Measurements from ENCODE around the gene NPL. TPM values are rescaled to one million over a fixed set of nuclear protein-coding genes. Genes with fewer than 3 reads are reported as not detected.

Gene NPL
- total and polyA plus RNA-seq, 9 of the 15 experiments (the other 6 are each of a cell fraction or from before 2014, with no cell fraction given), result 9.9 to 22.3 (median 14.2) TPM

DNA sequence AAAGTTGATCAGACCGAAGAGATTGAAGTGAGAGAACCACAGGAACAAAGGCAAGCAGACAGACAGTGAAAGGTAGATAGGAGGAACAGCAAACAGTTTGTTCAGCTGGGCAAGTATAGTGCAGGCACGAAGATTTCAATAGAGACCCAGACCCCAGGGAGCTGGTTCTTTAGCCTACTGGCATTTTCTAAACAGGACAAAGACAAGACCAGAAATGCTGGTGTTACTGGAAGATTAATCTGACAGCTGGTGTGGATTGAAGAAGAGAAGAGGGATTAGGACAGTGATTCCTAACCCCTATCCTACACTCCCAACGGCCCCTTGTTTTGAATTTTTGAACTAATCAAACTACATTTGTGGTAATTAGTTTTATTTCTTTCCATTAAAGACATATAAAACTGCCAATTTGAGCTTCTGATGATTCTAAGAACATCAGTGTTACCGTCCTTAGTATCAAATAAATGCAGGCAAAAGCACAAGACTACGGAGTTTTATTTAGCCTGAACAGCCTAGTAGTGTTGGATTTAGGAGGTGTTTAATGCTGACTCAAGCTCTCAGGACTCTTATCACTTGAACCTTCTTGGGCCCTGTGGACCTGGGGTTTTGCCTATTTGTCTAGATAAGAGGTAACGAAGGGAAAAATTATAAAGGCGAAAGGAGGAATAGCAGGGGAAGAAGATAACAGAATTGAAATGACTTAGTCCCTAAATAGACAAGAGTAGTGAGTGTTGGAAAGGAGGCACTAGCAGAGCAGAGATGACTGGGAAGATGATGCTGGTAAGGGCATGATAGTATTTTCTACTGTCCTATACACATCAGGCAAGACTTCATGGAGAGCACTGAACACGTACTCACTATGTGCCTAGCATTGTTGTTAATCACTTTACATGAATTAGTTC is 2.0 kb downstream of the NPL start (continued):
- TF ChIP-seq, protein P1, sequence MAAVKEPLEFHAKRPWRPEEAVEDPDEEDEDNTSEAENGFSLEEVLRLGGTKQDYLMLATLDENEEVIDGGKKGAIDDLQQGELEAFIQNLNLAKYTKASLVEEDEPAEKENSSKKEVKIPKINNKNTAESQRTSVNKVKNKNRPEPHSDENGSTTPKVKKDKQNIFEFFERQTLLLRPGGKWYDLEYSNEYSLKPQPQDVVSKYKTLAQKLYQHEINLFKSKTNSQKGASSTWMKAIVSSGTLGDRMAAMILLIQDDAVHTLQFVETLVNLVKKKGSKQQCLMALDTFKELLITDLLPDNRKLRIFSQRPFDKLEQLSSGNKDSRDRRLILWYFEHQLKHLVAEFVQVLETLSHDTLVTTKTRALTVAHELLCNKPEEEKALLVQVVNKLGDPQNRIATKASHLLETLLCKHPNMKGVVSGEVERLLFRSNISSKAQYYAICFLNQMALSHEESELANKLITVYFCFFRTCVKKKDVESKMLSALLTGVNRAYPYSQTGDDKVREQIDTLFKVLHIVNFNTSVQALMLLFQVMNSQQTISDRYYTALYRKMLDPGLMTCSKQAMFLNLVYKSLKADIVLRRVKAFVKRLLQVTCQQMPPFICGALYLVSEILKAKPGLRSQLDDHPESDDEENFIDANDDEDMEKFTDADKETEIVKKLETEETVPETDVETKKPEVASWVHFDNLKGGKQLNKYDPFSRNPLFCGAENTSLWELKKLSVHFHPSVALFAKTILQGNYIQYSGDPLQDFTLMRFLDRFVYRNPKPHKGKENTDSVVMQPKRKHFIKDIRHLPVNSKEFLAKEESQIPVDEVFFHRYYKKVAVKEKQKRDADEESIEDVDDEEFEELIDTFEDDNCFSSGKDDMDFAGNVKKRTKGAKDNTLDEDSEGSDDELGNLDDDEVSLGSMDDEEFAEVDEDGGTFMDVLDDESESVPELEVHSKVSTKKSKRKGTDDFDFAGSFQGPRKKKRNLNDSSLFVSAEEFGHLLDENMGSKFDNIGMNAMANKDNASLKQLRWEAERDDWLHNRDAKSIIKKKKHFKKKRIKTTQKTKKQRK (IDR thresholded peaks at IDR 0.05; ENCODE audit: borderline replicate concordance, low read depth, low read length), result no peak
- peak; percentile 97 for TF ChIP-seq MAFG (tag; conservative IDR thresholded peaks at IDR 0.05)
- no peak for TF ChIP-seq CREBBP (IDR thresholded peaks at IDR 0.05; ENCODE audit: low read depth, low read length)
- peak; percentile 93 for TF ChIP-seq LEF1 (IDR thresholded peaks at IDR 0.05)
- TF ChIP-seq, protein P2, sequence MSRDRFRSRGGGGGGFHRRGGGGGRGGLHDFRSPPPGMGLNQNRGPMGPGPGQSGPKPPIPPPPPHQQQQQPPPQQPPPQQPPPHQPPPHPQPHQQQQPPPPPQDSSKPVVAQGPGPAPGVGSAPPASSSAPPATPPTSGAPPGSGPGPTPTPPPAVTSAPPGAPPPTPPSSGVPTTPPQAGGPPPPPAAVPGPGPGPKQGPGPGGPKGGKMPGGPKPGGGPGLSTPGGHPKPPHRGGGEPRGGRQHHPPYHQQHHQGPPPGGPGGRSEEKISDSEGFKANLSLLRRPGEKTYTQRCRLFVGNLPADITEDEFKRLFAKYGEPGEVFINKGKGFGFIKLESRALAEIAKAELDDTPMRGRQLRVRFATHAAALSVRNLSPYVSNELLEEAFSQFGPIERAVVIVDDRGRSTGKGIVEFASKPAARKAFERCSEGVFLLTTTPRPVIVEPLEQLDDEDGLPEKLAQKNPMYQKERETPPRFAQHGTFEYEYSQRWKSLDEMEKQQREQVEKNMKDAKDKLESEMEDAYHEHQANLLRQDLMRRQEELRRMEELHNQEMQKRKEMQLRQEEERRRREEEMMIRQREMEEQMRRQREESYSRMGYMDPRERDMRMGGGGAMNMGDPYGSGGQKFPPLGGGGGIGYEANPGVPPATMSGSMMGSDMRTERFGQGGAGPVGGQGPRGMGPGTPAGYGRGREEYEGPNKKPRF (IDR thresholded peaks at IDR 0.05; ENCODE audit: low read depth, low read length), result no peak
- TF ChIP-seq RBM14 (IDR thresholded peaks at IDR 0.05; ENCODE audit: borderline replicate concordance, insufficient read depth, low read depth, low read length), result no peak
- peak; percentile 98 for TF ChIP-seq GATAD2B (IDR thresholded peaks at IDR 0.05; ENCODE audit: borderline replicate concordance)
- no peak for TF ChIP-seq XRCC5 (IDR thresholded peaks at IDR 0.05; ENCODE audit: low read depth, low read length)
- peak; percentile 87 for TF ChIP-seq ZKSCAN8 (CRISPR knock-in tag; IDR thresholded peaks at IDR 0.05)
- TF ChIP-seq, protein P3, sequence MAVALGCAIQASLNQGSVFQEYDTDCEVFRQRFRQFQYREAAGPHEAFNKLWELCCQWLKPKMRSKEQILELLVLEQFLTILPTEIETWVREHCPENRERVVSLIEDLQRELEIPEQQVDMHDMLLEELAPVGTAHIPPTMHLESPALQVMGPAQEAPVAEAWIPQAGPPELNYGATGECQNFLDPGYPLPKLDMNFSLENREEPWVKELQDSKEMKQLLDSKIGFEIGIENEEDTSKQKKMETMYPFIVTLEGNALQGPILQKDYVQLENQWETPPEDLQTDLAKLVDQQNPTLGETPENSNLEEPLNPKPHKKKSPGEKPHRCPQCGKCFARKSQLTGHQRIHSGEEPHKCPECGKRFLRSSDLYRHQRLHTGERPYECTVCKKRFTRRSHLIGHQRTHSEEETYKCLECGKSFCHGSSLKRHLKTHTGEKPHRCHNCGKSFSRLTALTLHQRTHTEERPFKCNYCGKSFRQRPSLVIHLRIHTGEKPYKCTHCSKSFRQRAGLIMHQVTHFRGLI (CRISPR knock-in tag; IDR thresholded peaks at IDR 0.05), result no peak; the same call in 1 of the 2 replicates
- peak; percentile 98 for TF ChIP-seq C11orf30 (IDR thresholded peaks at IDR 0.05; ENCODE audit: low read depth)
- TF ChIP-seq, protein P4, sequence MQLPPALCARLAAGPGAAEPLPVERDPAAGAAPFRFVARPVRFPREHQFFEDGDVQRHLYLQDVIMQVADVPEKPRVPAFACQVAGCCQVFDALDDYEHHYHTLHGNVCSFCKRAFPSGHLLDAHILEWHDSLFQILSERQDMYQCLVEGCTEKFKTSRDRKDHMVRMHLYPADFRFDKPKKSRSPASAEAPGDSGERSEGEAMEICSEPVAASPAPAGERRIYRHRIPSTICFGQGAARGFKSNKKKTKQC (CRISPR knock-in tag; IDR thresholded peaks at IDR 0.05), result no peak
- TF ChIP-seq RFX1 (IDR thresholded peaks at IDR 0.05), result no peak; the same call in 1 of the 2 replicates
- TF ChIP-seq DMBX1 (CRISPR knock-in tag; IDR thresholded peaks at IDR 0.05; ENCODE audit: borderline replicate concordance), result peak; percentile 87; the same call in 1 of the 2 replicates
- TF ChIP-seq CEBPG (CRISPR knock-in tag; IDR thresholded peaks at IDR 0.05), result no peak
- no peak for TF ChIP-seq CEBPG (tag; conservative IDR thresholded peaks at IDR 0.05 in 1 of 2, IDR thresholded peaks at IDR 0.05 in 1 of 2)
- TF ChIP-seq ZNF436 (CRISPR knock-in tag; IDR thresholded peaks at IDR 0.05), result no peak
- no peak for TF ChIP-seq ZNF586 (CRISPR knock-in tag; conservative IDR thresholded peaks at IDR 0.05)
- TF ChIP-seq TARDBP (IDR thresholded peaks at IDR 0.05), result peak; percentile 64; the same call in 1 of the 2 replicates
- TF ChIP-seq MAFF (IDR thresholded peaks at IDR 0.05; ENCODE audit: low read length), result peak; percentile 96

All from K562 (cell line).